A549 (cell line): ENCODE results near the gene PTGR3. TPM values are rescaled to one million over a fixed set of nuclear protein-coding genes. Genes with fewer than 3 reads are reported as not detected.
A peak's percentile ranks its signal among the peaks of the same experiment; 100 is the strongest.

Source experiments
- ATAC-seq, 2 experiments: fragments of 200-7000 bp in 1 of 2; fragments of >200 bp in 1 of 2; cut with Nextera tagmentation in 1 of 2; cut with Tn5 transposase in 1 of 2; 3 replicates each; pipeline versions ENCODE4 v1.8.0 to v1.9.1; 2018 to 2020; ENCODE audit warnings: mild to moderate bottlenecking in 1 of 2, moderate library complexity in 1 of 2
- CTCF ChIA-PET: fragments of 300-600 bp; sonication (Branson Sonifier 250); formaldehyde crosslinking; extraction: SDS; loops from one replicate; lab custom pipeline; 2021; ENCODE audit warnings: antibody characterized with exemption, inconsistent platforms; lab: Yijun Ruan, JAX
- POLR2A ChIA-PET: fragments of 350-600 bp; formaldehyde crosslinking; extraction: SDS; loops from one replicate; lab custom pipeline; 2021; ENCODE audit warnings: antibody characterized with exemption, inconsistent platforms; lab: Yijun Ruan, JAX
- DNase-seq, 2 experiments: peaks; one replicate each; pipeline versions ENCODE4 v3.0.0 to v3.0.0-alpha.2; 2011 to 2016; ENCODE audit warnings: low read depth in 1 of 2, low spot score in 1 of 2
- FAIRE-seq: peaks from 2 replicates; lab custom pipeline; 2011; peaks lifted over from hg19 to GRCh38; lab: Jason Lieb, UNC
- H3K27ac ChIP-seq, 2 experiments: fragments of >200 bp; sonication (Bioruptor Twin); formaldehyde crosslinking; 3 replicates each; pipeline ENCODE4 v1.5.1; 2016 to 2017
- H3K4me1 ChIP-seq: fragments of >200 bp; sonication (Bioruptor Twin); formaldehyde crosslinking; 3 replicates; pipeline ENCODE4 v1.6.1; 2016
- H3K4me2 ChIP-seq: fragments of >200 bp; sonication (Bioruptor Twin); formaldehyde crosslinking; 3 replicates; pipeline ENCODE4 v1.6.1; 2016
- H3K4me3 ChIP-seq: fragments of >200 bp; sonication (Bioruptor Twin); formaldehyde crosslinking; 3 replicates; pipeline ENCODE4 v1.5.1; 2016
- H3K9me3 ChIP-seq: fragments of >200 bp; sonication (Bioruptor Twin); formaldehyde crosslinking; 3 replicates; pipeline ENCODE4 v1.6.1; 2016
- CBX2 ChIP-seq: fragments of 200-600 bp; sonication (generic); IDR thresholded peaks from 2 replicates; pipeline ENCODE4 v1.6.1; 2016; ENCODE audit warnings: low read depth, mild to moderate bottlenecking, borderline replicate concordance
- CEBPB ChIP-seq, 2 experiments: fragments of >200 bp in 1 of 2; sonication (Bioruptor Twin) in 1 of 2; formaldehyde crosslinking in 1 of 2; IDR thresholded peaks; 2 replicates each; pipeline ENCODE4 v1.6.1; 2012 to 2016
- EHF ChIP-seq: fragments of 250-450 bp; sonication (Bioruptor Pico); IDR thresholded peaks from 2 replicates; pipeline ENCODE4 v1.5.0; 2020; ENCODE audit warnings: mild to moderate bottlenecking
- ESRRA ChIP-seq: fragments of 150-350 bp; IDR thresholded peaks from 2 replicates; pipeline ENCODE4 v1.6.1; 2014; ENCODE audit warnings: mild to moderate bottlenecking, low read length, borderline replicate concordance
- FOSB ChIP-seq: fragments of 250-450 bp; sonication (Bioruptor Pico); IDR thresholded peaks from 2 replicates; pipeline ENCODE4 v1.5.0; 2020; ENCODE audit warnings: mild to moderate bottlenecking, moderate library complexity
- FOXS1 ChIP-seq: fragments of 250-450 bp; sonication (Bioruptor Pico); IDR thresholded peaks from 2 replicates; pipeline ENCODE4 v1.5.0; 2020; ENCODE audit warnings: mild to moderate bottlenecking, moderate library complexity
- HEYL ChIP-seq: fragments of 250-450 bp; sonication (Bioruptor Pico); IDR thresholded peaks from 2 replicates; pipeline ENCODE4 v1.8.0; 2021; ENCODE audit warnings: mild to moderate bottlenecking, moderate library complexity
- JUN ChIP-seq, 2 experiments: fragments of >200 bp; sonication (Bioruptor Twin); formaldehyde crosslinking; IDR thresholded peaks; 2 replicates in 1 of 2; 3 replicates in 1 of 2; pipeline ENCODE4 v1.6.1; 2016 to 2017
- JUNB ChIP-seq: fragments of >200 bp; sonication (Bioruptor Twin); formaldehyde crosslinking; IDR thresholded peaks from 2 replicates; pipeline ENCODE4 v1.6.1; 2016
- KDM5A ChIP-seq: fragments of 200-600 bp; sonication (generic); IDR thresholded peaks from 2 replicates; pipeline ENCODE4 v1.6.1; 2016; ENCODE audit warnings: antibody characterized with exemption, mild to moderate bottlenecking
- MAZ ChIP-seq: fragments of 150-350 bp; IDR thresholded peaks from 2 replicates; pipeline ENCODE4 v1.6.1; 2014; ENCODE audit warnings: antibody characterized with exemption, low read depth, low read length, borderline replicate concordance
- MYC ChIP-seq: IDR thresholded peaks from 2 replicates; pipeline ENCODE4 v1.6.1; 2012; ENCODE audit warnings: mild to moderate bottlenecking, inconsistent platforms, low read length, improper control_type of control experiment, borderline replicate concordance
- NFE2L2 ChIP-seq: fragments of 150-350 bp; conservative IDR thresholded peaks from 2 replicates; pipeline ENCODE4 v1.6.1; 2014; ENCODE audit warnings: low read length
- NPAS2 ChIP-seq: fragments of 250-450 bp; sonication (Bioruptor Pico); IDR thresholded peaks from 2 replicates; pipeline ENCODE4 v1.8.0; 2022; ENCODE audit warnings: mild to moderate bottlenecking, moderate library complexity, borderline replicate concordance
- PBX3 ChIP-seq: IDR thresholded peaks from 2 replicates; pipeline ENCODE4 v1.6.1; 2012
- RCOR1 ChIP-seq: fragments of 150-350 bp; IDR thresholded peaks from 2 replicates; pipeline ENCODE4 v1.6.1; 2014; ENCODE audit warnings: antibody characterized with exemption, low read length, low read depth
- SMC3 ChIP-seq: fragments of >200 bp; sonication (Bioruptor Twin); formaldehyde crosslinking; IDR thresholded peaks from 3 replicates; pipeline ENCODE4 v1.6.1; 2018; ENCODE audit warnings: inconsistent platforms
- SREBF2 ChIP-seq: fragments of 450-650 bp; IDR thresholded peaks from 2 replicates; pipeline ENCODE4 v1.6.1; 2014; ENCODE audit warnings: mild to moderate bottlenecking, moderate library complexity
- USF2 ChIP-seq: fragments of 450-650 bp; IDR thresholded peaks from 2 replicates; pipeline ENCODE4 v1.6.1; 2014; ENCODE audit warnings: antibody characterized with exemption
- ZC3H11A ChIP-seq: fragments of 450-650 bp; IDR thresholded peaks from 2 replicates; pipeline ENCODE4 v1.6.1; 2014; ENCODE audit warnings: antibody characterized with exemption, mild to moderate bottlenecking
- ZSCAN20 ChIP-seq: fragments of 250-450 bp; sonication (Bioruptor Pico); IDR thresholded peaks from 2 replicates; pipeline ENCODE4 v1.8.0; 2022; ENCODE audit warnings: mild to moderate bottlenecking, moderate library complexity
- WGBS: methylation state at CpG from one replicate; pipeline ENCODE4 v1.1.6; 2017; ENCODE audit errors: missing lambda C conversion rate; 5-methylcytosine and 5-hydroxymethylcytosine counted together
- polyA plus RNA-seq, 4 experiments: library from polyadenylated mRNA; depleted of rRNA in 3 of 4; stranded (reverse); fragments of >200 nt; fragmentation: RNase III in 1 of 4; extraction: RNeasy Plus Mini Kit Qiagen cat#74134 plus additional on column Dnase treatment in 1 of 4; gene quantifications; 2 replicates in 3 of 4; 3 replicates in 1 of 4; pipeline ENCODE4 v1.2.3, GENCODE V29; 2011 to 2017

Gene PTGR3
- polyA plus RNA-seq, 2 of the 4 experiments (the other 2 are of a cell fraction): 7.2 to 18.5 TPM

- H3K4me3 ChIP-seq: peak overlapping the region; percentile 36
- peaks cover 4% of the 10 kb centered on the region; the same call in 1 of the 3 replicates for H3K4me1 ChIP-seq
- CTCF ChIA-PET: no interaction called here
- peak overlapping the region; percentile 64 to 81 for H3K27ac ChIP-seq
- no peak for DNase-seq
- peak overlapping the region; percentile 84 for H3K4me2 ChIP-seq
- no peaks in the 10 kb centered on the region for H3K9me3 ChIP-seq
- WGBS: 87% methylated on average over 20 of the region's 20 CpGs
- peak in 1 of 2 experiments; percentile 37; a peak in 3 of 6 replicates for ATAC-seq
- TF ChIP-seq CBX2: no peak
- no peak for TF ChIP-seq FOSB (CRISPR knock-in tag)
- no peak for TF ChIP-seq ESRRA
- no peak for TF ChIP-seq MAZ
- no peak for TF ChIP-seq ZSCAN20 (CRISPR knock-in tag)
- TF ChIP-seq PBX3: no peak
- no peak for TF ChIP-seq JUNB
- TF ChIP-seq HEYL (CRISPR knock-in tag): no peak
- TF ChIP-seq FOXS1 (CRISPR knock-in tag): no peak
- no peak for TF ChIP-seq SREBF2
- no peak for TF ChIP-seq NPAS2 (CRISPR knock-in tag)
- TF ChIP-seq KDM5A: no peak
- no peak for TF ChIP-seq MYC
- TF ChIP-seq SMC3: no peak
- TF ChIP-seq ZC3H11A: no peak
- no peak for TF ChIP-seq EHF (CRISPR knock-in tag)
- TF ChIP-seq RCOR1: no peak
- TF ChIP-seq, all 56 proteins: peak for 0
- POLR2A ChIA-PET: interaction anchor here (0.6 kb wide), 1 partner anchor 763 kb away, joined by 5 read pairs; no protein-coding TSS in a partner anchor
- no peak for FAIRE-seq
These were observed 39.7 kb upstream of the PTGR3 start for GRCh38 chr18:75248426-75249174.

- no peak for TF ChIP-seq USF2
- TF ChIP-seq JUN (IDR thresholded peaks at IDR 0.05): no peak
- TF ChIP-seq NFE2L2: no peak
- TF ChIP-seq CEBPB (IDR thresholded peaks at IDR 0.05): no peak
- no peak for TF ChIP-seq MYC
- FAIRE-seq (no peak), ATAC-seq (peak in 1 of 2 experiments; percentile 61; a peak in 4 of 6 replicates), DNase-seq (peak in 1 of 2 experiments; percentile 7)
- CTCF ChIA-PET: interaction anchor here (0.6 kb wide), 2 partner anchors 300 to 577 kb away, joined by 3 to 4 read pairs; no protein-coding TSS in a partner anchor
- H3K4me3 ChIP-seq: peak overlapping the region; percentile 36
- peak overlapping the region; percentile 84 for H3K4me2 ChIP-seq
- peak overlapping the region; percentile 64 to 81 for H3K27ac ChIP-seq
- WGBS: 22% methylated on average over 8 of the region's 8 CpGs
- POLR2A ChIA-PET: interaction anchor here (0.7 kb wide), 1 partner anchor 158 kb away, joined by 3 read pairs; no protein-coding TSS in a partner anchor
- peaks cover 4% of the 10 kb centered on the region; the same call in 1 of the 3 replicates for H3K4me1 ChIP-seq
- H3K9me3 ChIP-seq: no peaks in the 10 kb centered on the region
These were observed 38.9 kb upstream of the PTGR3 start for GRCh38 chr18:75247611-75248421.
